Fibroblast of lung (primary cell): ENCODE measurements around the gene CSNK1E. TPM values are rescaled to one million over a fixed set of nuclear protein-coding genes. Genes with fewer than 3 reads are reported as not detected.

Source experiments
- DNase-seq, 2 donors: peaks; one replicate each; pipeline versions ENCODE4 v3.0.0 to v3.0.0-alpha.2; 2010; ENCODE audit warnings: low read depth in 2 of 2
- H2AFZ ChIP-seq: 2 replicates; pipeline ENCODE4 v1.5.1; 2012; ENCODE audit warnings: low read length, control low read depth, inconsistent platforms
- H3K27ac ChIP-seq: 2 replicates; pipeline ENCODE4 v1.5.1; 2011; ENCODE audit warnings: low read length, control low read depth; ENCODE audit not compliant: insufficient read depth
- H3K27me3 ChIP-seq: 2 replicates; pipeline ENCODE4 v1.5.1; 2011; ENCODE audit warnings: mild to moderate bottlenecking, low read length; ENCODE audit not compliant: control insufficient read depth, insufficient read depth
- H3K36me3 ChIP-seq: 2 replicates; pipeline ENCODE4 v1.5.1; 2011; ENCODE audit warnings: low read length; ENCODE audit not compliant: control insufficient read depth, insufficient read depth
- H3K4me1 ChIP-seq: 2 replicates; pipeline ENCODE4 v1.5.1; 2011; ENCODE audit warnings: low read length; ENCODE audit not compliant: control insufficient read depth, insufficient read depth; ENCODE audit errors: extremely low read depth
- H3K4me2 ChIP-seq: 2 replicates; pipeline ENCODE4 v1.5.1; 2011; ENCODE audit warnings: low read length, control low read depth; ENCODE audit not compliant: insufficient read depth; ENCODE audit errors: extremely low read depth
- H3K4me3 ChIP-seq, 4 experiments: fragments of 200-600 bp in 1 of 4; sonication (generic) in 1 of 4; replicated peaks in 1 of 4; 2 replicates each; pipeline ENCODE4 v1.5.1; 2011 to 2016; ENCODE audit warnings: low read length in 4 of 4, low read depth in 3 of 4, mild to moderate bottlenecking in 3 of 4, control low read depth in 2 of 4, inconsistent platforms in 1 of 4, mixed read lengths in 1 of 4; ENCODE audit not compliant: insufficient read depth in 1 of 4; ENCODE audit errors: control extremely low read depth in 1 of 4
- H3K79me2 ChIP-seq: 2 replicates; pipeline ENCODE4 v1.5.1; 2012; ENCODE audit warnings: mild to moderate bottlenecking, low read length, inconsistent platforms; ENCODE audit not compliant: control insufficient read depth, insufficient read depth
- H3K9ac ChIP-seq: 2 replicates; pipeline ENCODE4 v1.5.1; 2011; ENCODE audit warnings: mild to moderate bottlenecking, low read length, control low read depth; ENCODE audit not compliant: insufficient read depth
- H3K9me3 ChIP-seq: 2 replicates; pipeline ENCODE4 v1.5.1; 2012; ENCODE audit warnings: low read depth, low read length; ENCODE audit not compliant: control insufficient read depth, insufficient read depth
- H4K20me1 ChIP-seq: 2 replicates; pipeline ENCODE4 v1.5.1; 2011; ENCODE audit warnings: low read length; ENCODE audit not compliant: control insufficient read depth, insufficient read depth; ENCODE audit errors: extremely low read depth
- EZH2 ChIP-seq: IDR thresholded peaks from 2 replicates; pipeline ENCODE4 v1.5.1; 2012; ENCODE audit warnings: low read length, control low read depth, mild to moderate bottlenecking; ENCODE audit errors: missing control alignments
- polyA plus RNA-seq, 2 donors: library from polyadenylated mRNA; depleted of rRNA in 1 of 2; stranded (reverse) in 1 of 2; unstranded in 1 of 2; fragments of >200 nt; gene quantifications; 2 replicates each; pipeline ENCODE4 v1.2.1, GENCODE V29; 2011 to 2012; ENCODE audit warnings: missing spikeins in 1 of 2
- total RNA-seq: library from RNA; depleted of rRNA; stranded (reverse); fragments of >200 nt; gene quantifications from 2 replicates; pipeline ENCODE4 v1.2.1, GENCODE V29; 2014
- TF ChIP-seq, protein P1 (sequence below), 2 donors: IDR thresholded peaks in 1 of 2; conservative IDR thresholded peaks in 1 of 2; 1 replicate in 1 of 2; 2 replicates in 1 of 2; pipeline ENCODE4 v1.5.1; 2011 to 2012; ENCODE audit warnings: low read length in 2 of 2, control low read depth in 1 of 2, inconsistent platforms in 1 of 2, low read depth in 1 of 2, mild to moderate bottlenecking in 1 of 2

The CSNK1E gene
- total and polyA plus RNA-seq, 2 donors (not counting 1 experiment from before 2014, with no cell fraction given), result 99.3 to 121 TPM

- Histone ChIP-seq H3K79me2 (peaks cover 43% of the 10 kb centered on the region), H4K20me1 (no peaks in the 10 kb centered on the region), H3K4me1 (peaks cover 17% of the 10 kb centered on the region)
These were observed 69.5 kb downstream of the CSNK1E start for GRCh38 chr22:38247713-38248112.

DNA sequence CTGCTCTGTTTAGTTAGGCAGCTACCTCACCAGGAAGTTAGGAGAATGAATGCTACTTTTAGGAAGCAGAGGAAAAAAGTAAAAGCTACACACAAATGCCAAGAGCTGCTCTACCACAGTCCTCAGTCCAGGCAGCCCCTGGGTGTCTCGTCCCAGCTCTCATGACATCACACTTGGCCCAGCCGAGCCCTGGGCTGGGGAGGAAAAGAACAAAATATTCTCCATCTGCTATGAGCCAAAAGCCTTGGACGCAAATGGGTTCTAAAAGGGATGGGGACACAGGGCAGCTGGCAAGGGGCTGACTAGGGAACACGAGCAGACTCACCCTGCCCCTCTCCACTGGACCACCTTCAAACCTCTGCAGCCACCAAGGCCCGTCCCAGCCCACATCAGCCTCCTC, 70.5 kb downstream of the CSNK1E start:
- no peak overlapping the region for H3K4me2 ChIP-seq
- H3K9me3 ChIP-seq, result no peaks in the 10 kb centered on the region
- H3K27ac ChIP-seq, result no peak overlapping the region
- peaks cover 22% of the 10 kb centered on the region for H3K36me3 ChIP-seq
- H4K20me1 ChIP-seq, result no peaks in the 10 kb centered on the region
- no peak overlapping the region for H3K4me3 ChIP-seq
- TF ChIP-seq EZH2, result no peak
- TF ChIP-seq, protein P1, sequence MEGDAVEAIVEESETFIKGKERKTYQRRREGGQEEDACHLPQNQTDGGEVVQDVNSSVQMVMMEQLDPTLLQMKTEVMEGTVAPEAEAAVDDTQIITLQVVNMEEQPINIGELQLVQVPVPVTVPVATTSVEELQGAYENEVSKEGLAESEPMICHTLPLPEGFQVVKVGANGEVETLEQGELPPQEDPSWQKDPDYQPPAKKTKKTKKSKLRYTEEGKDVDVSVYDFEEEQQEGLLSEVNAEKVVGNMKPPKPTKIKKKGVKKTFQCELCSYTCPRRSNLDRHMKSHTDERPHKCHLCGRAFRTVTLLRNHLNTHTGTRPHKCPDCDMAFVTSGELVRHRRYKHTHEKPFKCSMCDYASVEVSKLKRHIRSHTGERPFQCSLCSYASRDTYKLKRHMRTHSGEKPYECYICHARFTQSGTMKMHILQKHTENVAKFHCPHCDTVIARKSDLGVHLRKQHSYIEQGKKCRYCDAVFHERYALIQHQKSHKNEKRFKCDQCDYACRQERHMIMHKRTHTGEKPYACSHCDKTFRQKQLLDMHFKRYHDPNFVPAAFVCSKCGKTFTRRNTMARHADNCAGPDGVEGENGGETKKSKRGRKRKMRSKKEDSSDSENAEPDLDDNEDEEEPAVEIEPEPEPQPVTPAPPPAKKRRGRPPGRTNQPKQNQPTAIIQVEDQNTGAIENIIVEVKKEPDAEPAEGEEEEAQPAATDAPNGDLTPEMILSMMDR (conservative IDR thresholded peaks at IDR 0.05 in 1 of 2, IDR thresholded peaks at IDR 0.05 in 1 of 2; ENCODE audit: low read depth in 1 of 2, low read length in 2 of 2), result no peak
- H3K27me3 ChIP-seq, result no peaks in the 10 kb centered on the region
- no peak overlapping the region for H2AFZ ChIP-seq
- DNase-seq, result no peak
- H3K9ac ChIP-seq, result no peak overlapping the region
- H3K4me1 ChIP-seq, result peaks cover 17% of the 10 kb centered on the region
- peaks cover 35% of the 10 kb centered on the region for H3K79me2 ChIP-seq

More at GRCh38 chr22:38247713-38248112, 69.5 kb downstream of the CSNK1E start:
- no peak overlapping the region for H3K27ac ChIP-seq
- TF ChIP-seq, protein P1 (conservative IDR thresholded peaks at IDR 0.05 in 1 of 2, IDR thresholded peaks at IDR 0.05 in 1 of 2; ENCODE audit: low read depth in 1 of 2, low read length in 2 of 2), result no peak
- no peak for TF ChIP-seq EZH2
- H3K36me3 ChIP-seq, result peaks cover 22% of the 10 kb centered on the region
- H3K4me3 ChIP-seq, result no peak overlapping the region
- H3K4me2 ChIP-seq, result no peak overlapping the region
- H2AFZ ChIP-seq, result no peak overlapping the region
- H3K27me3 ChIP-seq, result no peaks in the 10 kb centered on the region
- H3K9me3 ChIP-seq, result no peaks in the 10 kb centered on the region
- H3K9ac ChIP-seq, result no peak overlapping the region
- DNase-seq, result no peak

DNA sequence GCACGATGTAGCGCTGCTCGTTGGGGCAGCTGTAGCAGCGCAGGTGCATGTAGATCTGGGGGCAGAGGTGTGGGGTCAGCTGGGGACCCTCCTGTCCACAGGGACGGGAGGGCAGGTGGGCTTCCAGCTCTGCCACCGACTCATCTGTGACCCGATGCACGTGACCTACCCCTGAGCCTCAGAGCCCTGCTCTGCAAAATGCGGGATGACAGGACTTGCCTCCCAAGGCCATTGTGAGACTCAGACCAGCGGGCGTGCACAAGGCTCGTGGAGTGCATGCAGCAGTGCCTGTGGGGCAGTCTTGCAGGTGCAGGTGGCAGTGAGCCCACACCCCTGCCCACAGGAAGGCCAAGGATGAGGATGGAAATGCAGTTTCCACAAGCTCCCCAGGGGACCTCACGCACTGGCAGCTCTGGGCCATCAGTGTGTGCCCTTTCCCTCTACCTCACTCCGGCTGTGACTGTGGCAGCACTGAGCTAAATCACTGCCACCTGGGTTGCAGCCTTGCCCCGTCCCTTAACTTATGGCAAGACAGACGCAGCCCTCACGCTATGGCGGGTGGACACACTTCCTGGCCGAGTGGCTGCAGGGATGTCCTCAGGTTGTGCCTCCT, 71.1 kb downstream of the CSNK1E start:
- no peak overlapping the region for H2AFZ ChIP-seq
- no peak overlapping the region for H3K4me3 ChIP-seq
- H3K27me3 ChIP-seq, result no peaks in the 10 kb centered on the region
- H3K9ac ChIP-seq, result no peak overlapping the region
- H3K4me1 ChIP-seq, result peaks cover 13% of the 10 kb centered on the region
- no peak for TF ChIP-seq EZH2
- TF ChIP-seq, protein P1 (conservative IDR thresholded peaks at IDR 0.05 in 1 of 2, IDR thresholded peaks at IDR 0.05 in 1 of 2; ENCODE audit: low read depth in 1 of 2, low read length in 2 of 2), result no peak
- H3K4me2 ChIP-seq, result no peak overlapping the region
- peaks cover 30% of the 10 kb centered on the region for H3K79me2 ChIP-seq
- no peak overlapping the region for H3K27ac ChIP-seq
- H4K20me1 ChIP-seq, result no peaks in the 10 kb centered on the region
- H3K9me3 ChIP-seq, result no peaks in the 10 kb centered on the region
- peaks cover 22% of the 10 kb centered on the region for H3K36me3 ChIP-seq
- no peak for DNase-seq
